Sigmoid colon (tissue), 7 donors: ENCODE measurements around the gene IFI27L1. TPM values are rescaled to one million over a fixed set of nuclear protein-coding genes. Genes with fewer than 3 reads are reported as not detected.

Experiments
- DNase-seq: peaks from one replicate; pipeline ENCODE4 v3.0.0-alpha.2; 2019
- H3K27ac ChIP-seq, 4 donors: fragments of 200-600 bp; sonication (generic); one replicate each; pipeline ENCODE4 v1.5.1; 2016 to 2019; ENCODE audit warnings: mild to moderate bottlenecking in 1 of 4
- H3K27me3 ChIP-seq, 3 donors: fragments of 200-600 bp; sonication (generic); one replicate each; pipeline ENCODE4 v1.5.1; 2019; ENCODE audit warnings: mild to moderate bottlenecking in 1 of 3
- H3K36me3 ChIP-seq, 4 donors: fragments of 200-600 bp; sonication (generic); one replicate each; pipeline ENCODE4 v1.5.1; 2016 to 2019
- H3K4me1 ChIP-seq, 4 donors: fragments of 200-600 bp; sonication (generic); one replicate each; pipeline ENCODE4 v1.5.1; 2017 to 2019
- H3K4me3 ChIP-seq, 4 donors: fragments of 200-600 bp; sonication (generic); one replicate each; pipeline ENCODE4 v1.5.1; 2017 to 2019; ENCODE audit warnings: mild to moderate bottlenecking in 2 of 4, moderate library complexity in 1 of 4
- H3K9me3 ChIP-seq, 4 donors: fragments of 200-600 bp in 3 of 4; sonication (generic) in 3 of 4; one replicate each; pipeline versions ENCODE4 v1.5.1 to v1.6.1; 2013 to 2019
- EP300 ChIP-seq, 4 donors: sonication (generic); formaldehyde crosslinking; IDR thresholded peaks; one replicate each; pipeline ENCODE4 v1.6.1; 2017; ENCODE audit warnings: antibody characterized with exemption in 4 of 4
- POLR2A ChIP-seq, 2 donors: fragments of 450-650 bp; IDR thresholded peaks; one replicate each; pipeline ENCODE4 v1.6.1; 2016; ENCODE audit warnings: antibody characterized with exemption in 2 of 2, mild to moderate bottlenecking in 2 of 2, moderate library complexity in 2 of 2
- POLR2AphosphoS5 ChIP-seq, 4 donors: sonication (generic); formaldehyde crosslinking; IDR thresholded peaks; one replicate each; pipeline ENCODE4 v1.6.1; 2017; ENCODE audit warnings: antibody characterized with exemption in 4 of 4
- WGBS, 2 donors: extraction: QIAGEN DNeasy Blood & Tissue Kit; methylation state at CpG; one replicate each; pipeline ENCODE4 v1.1.7; 2013; 5-methylcytosine and 5-hydroxymethylcytosine counted together
- intact Hi-C: fragments of 100-400 bp; cut with DNase I; formaldehyde crosslinking; loops from one replicate; pipeline ENCODE4 v1.15.1; 2023
- polyA plus RNA-seq, 3 donors: library from polyadenylated mRNA; stranded (reverse); fragments of 200-250 nt; gene quantifications; one replicate each; pipeline ENCODE4 v1.2.3, GENCODE V29; 2013
- total RNA-seq, 4 donors: library from RNA; depleted of rRNA; stranded (reverse); fragments of >200 nt; gene quantifications; one replicate each; pipeline ENCODE4 v1.1.0, GENCODE V29; 2016
- TF ChIP-seq, protein P1 (sequence below), 4 experiments: fragments of 450-650 bp in 3 of 4; fragments of 200-600 bp in 1 of 4; IDR thresholded peaks; one replicate each; pipeline ENCODE4 v1.5.1; 2016 to 2019; ENCODE audit warnings: antibody characterized with exemption in 4 of 4, mild to moderate bottlenecking in 3 of 4, moderate library complexity in 2 of 4
- donor health status: healthy with polysubstance abuse.
- donor health status: Bipolar disorder and iron deficiency.
- donor health status: healthy.

The IFI27L1 gene
- total and polyA plus RNA-seq, 7 donors: 6.7 to 49.5 (median 8.6) TPM

DNA sequence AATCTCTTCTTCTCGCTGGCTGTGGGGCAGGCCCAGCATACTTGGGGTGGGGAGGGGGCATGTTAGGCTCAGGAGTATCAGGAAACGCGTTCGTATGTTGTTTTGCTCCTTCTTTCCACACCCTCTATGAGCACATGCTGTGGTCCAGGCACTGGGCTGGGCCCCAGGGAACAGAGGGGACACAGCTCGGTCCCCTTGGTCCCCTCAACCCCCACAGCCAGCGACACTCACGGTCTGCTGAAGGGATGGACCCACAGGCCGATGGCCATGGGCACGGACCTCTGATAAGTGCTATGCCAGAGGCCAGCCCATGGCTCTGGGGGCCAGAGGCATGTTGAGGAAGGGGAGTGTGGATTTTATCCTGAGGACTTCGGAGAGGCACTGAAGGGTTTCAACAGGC lies 35.6 kb downstream of the IFI27L1 start:
- intact Hi-C loops: no loop called here
- Histone ChIP-seq H3K4me3 (no peak overlapping the region), H3K4me1 (no peaks in the 10 kb centered on the region), H3K27me3 (no peaks in the 10 kb centered on the region), H3K36me3 (no peaks in the 10 kb centered on the region), H3K27ac (no peak overlapping the region), H3K9me3 (peaks cover 0 to 8% (median 5%) of the 10 kb centered on the region in 4 donors)
- TF ChIP-seq POLR2AphosphoS5 (IDR thresholded peaks at IDR 0.05): no peak
- TF ChIP-seq POLR2A (IDR thresholded peaks at IDR 0.05): no peak
- TF ChIP-seq EP300 (IDR thresholded peaks at IDR 0.05): no peak
- TF ChIP-seq, protein P1, sequence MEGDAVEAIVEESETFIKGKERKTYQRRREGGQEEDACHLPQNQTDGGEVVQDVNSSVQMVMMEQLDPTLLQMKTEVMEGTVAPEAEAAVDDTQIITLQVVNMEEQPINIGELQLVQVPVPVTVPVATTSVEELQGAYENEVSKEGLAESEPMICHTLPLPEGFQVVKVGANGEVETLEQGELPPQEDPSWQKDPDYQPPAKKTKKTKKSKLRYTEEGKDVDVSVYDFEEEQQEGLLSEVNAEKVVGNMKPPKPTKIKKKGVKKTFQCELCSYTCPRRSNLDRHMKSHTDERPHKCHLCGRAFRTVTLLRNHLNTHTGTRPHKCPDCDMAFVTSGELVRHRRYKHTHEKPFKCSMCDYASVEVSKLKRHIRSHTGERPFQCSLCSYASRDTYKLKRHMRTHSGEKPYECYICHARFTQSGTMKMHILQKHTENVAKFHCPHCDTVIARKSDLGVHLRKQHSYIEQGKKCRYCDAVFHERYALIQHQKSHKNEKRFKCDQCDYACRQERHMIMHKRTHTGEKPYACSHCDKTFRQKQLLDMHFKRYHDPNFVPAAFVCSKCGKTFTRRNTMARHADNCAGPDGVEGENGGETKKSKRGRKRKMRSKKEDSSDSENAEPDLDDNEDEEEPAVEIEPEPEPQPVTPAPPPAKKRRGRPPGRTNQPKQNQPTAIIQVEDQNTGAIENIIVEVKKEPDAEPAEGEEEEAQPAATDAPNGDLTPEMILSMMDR (IDR thresholded peaks at IDR 0.05): no peak
- WGBS, 2 donors: 85 to 94% methylated on average over 10 of the region's 10 CpGs
- DNase-seq: peak; percentile 48

DNA sequence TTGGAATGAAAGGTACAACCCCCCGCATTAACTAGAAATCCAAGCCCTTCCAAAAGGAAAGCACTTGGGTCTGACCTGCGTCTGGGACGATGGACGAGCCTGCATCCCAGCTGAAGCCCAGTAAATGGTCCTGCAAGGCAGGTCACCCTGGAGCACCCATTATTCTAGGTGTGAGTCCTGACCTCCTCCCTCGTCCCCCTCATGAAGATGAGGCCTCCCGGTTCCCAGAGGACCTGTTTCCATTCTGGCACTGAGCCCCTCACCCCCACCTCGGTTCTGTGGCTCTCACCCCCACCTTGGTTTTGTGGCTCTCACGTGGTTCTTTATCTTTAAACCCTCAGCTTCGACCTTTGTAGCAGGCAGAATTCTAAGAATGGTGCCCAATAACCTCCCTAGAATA lies 36.7 kb downstream of the IFI27L1 start:
- peak; percentile 58 for DNase-seq
- TF ChIP-seq EP300 (IDR thresholded peaks at IDR 0.05): no peak
- TF ChIP-seq, protein P1 (IDR thresholded peaks at IDR 0.05): no peak
- H3K27ac ChIP-seq: no peak overlapping the region
- no peak overlapping the region for H3K4me3 ChIP-seq
- intact Hi-C loops: no loop called here
- no peaks in the 10 kb centered on the region for H3K27me3 ChIP-seq
- no peaks in the 10 kb centered on the region for H3K4me1 ChIP-seq
- peaks cover 0 to 8% (median 5%) of the 10 kb centered on the region in 4 donors for H3K9me3 ChIP-seq
- no peaks in the 10 kb centered on the region for H3K36me3 ChIP-seq
- 76 to 83% methylated on average over 9 of the region's 9 CpGs for WGBS, 2 donors

DNA sequence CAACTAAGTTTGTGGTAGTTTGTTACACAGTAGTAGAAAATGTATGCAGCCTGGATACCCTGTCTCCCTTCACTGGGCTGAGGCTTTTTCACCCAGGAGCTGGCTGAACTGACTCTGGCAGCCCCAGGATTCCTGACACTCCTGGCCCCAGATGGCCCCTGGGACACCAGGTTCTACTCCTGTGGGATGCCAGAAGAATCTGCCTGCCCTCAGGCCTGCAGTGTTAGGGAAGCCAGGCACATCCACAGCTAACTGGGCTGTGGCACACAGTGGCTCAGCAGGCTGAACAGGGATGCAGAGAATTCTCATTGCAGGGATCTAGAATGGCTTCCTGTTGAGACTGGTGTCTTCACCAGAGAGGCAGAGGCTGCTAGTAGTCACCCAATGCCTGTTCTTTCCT lies 38.0 kb downstream of the IFI27L1 start:
- H3K4me1 ChIP-seq: no peaks in the 10 kb centered on the region
- intact Hi-C loops: no loop called here
- peaks cover 0 to 8% (median 5%) of the 10 kb centered on the region in 4 donors for H3K9me3 ChIP-seq
- no peak overlapping the region for H3K27ac ChIP-seq
- no peak overlapping the region for H3K4me3 ChIP-seq
- DNase-seq: peak; percentile 10
- H3K27me3 ChIP-seq: no peaks in the 10 kb centered on the region
- no peaks in the 10 kb centered on the region for H3K36me3 ChIP-seq
- TF ChIP-seq, protein P1 (IDR thresholded peaks at IDR 0.05): no peak
- TF ChIP-seq EP300 (IDR thresholded peaks at IDR 0.05): no peak
- TF ChIP-seq POLR2A (IDR thresholded peaks at IDR 0.05): no peak
- no peak for TF ChIP-seq POLR2AphosphoS5 (IDR thresholded peaks at IDR 0.05)

DNA sequence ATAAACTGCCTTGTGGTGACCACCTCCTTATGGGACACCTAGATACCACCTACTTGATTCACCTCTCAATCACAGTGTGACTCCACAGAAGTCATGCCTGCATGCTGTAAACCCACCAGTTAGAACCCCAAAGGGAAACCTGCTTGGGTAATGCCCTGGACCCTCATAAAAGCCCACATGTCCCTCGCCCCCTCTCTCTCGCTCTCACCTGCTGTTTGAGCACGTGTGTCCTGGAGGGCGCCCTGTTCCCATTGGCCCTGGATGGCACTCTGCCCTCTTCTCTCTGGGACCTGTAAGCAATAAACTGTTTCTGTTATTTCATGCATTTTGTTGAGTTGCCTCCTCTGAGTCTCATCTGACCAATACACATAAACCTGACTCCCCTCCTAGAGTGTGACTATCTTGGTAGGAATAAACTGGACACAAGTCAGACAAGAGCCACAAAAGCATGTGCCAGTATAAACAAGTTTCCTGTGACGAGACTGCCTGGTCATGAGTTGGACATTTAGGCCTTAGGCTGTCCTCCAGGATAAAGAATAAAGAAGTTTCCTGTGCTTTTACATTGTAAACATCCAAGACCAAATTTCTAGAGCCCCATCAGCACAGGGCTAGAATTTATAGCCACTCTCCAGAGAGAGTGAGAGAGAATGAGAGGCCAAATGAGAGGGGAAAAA lies 39.7 kb downstream of the IFI27L1 start:
- no peak for TF ChIP-seq EP300 (IDR thresholded peaks at IDR 0.05)
- Histone ChIP-seq H3K36me3 (no peaks in the 10 kb centered on the region), H3K4me3 (no peak overlapping the region), H3K4me1 (no peaks in the 10 kb centered on the region), H3K27ac (no peak overlapping the region), H3K9me3 (peaks cover 0 to 8% (median 5%) of the 10 kb centered on the region in 4 donors), H3K27me3 (no peaks in the 10 kb centered on the region)
- intact Hi-C loops: no loop called here
- 83 to 89% methylated on average over 5 of the region's 5 CpGs for WGBS, 2 donors
- peak; percentile 50 for DNase-seq

DNA sequence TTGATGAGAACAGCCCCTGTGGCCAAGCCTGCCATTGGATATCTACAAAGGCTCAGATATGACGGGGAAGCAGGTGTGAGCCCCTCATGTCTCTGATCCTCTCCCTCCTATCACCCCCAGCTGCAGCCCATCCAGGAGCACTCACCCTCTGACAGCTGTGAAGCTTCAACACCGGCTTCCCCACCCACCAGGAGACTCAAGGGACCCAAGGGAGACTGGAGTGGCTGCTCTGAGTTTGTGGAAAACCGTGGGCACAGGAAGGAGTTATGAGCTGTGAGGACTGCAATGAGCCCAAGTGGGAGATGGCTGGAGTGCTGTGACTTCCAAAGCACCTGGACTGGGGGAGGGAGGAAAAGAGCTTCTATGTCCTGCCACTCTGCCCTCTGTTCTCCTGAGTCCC lies 40.4 kb downstream of the IFI27L1 start:
- intact Hi-C loops: no loop called here
- H3K9me3 ChIP-seq: peaks cover 0 to 8% (median 5%) of the 10 kb centered on the region in 4 donors
- H3K36me3 ChIP-seq: no peaks in the 10 kb centered on the region
- no peaks in the 10 kb centered on the region for H3K27me3 ChIP-seq
- H3K4me1 ChIP-seq: no peaks in the 10 kb centered on the region
- TF ChIP-seq EP300 (IDR thresholded peaks at IDR 0.05): no peak
- TF ChIP-seq, protein P1 (IDR thresholded peaks at IDR 0.05): no peak
- TF ChIP-seq POLR2AphosphoS5 (IDR thresholded peaks at IDR 0.05): no peak
- no peak overlapping the region for H3K27ac ChIP-seq
- H3K4me3 ChIP-seq: no peak overlapping the region
- peak; percentile 50 for DNase-seq
- 65 to 69% methylated on average over 3 of the region's 3 CpGs for WGBS, 2 donors
